Fibroblast of lung (primary cell): ENCODE measurements around the gene GMPR. TPM values are rescaled to one million over a fixed set of nuclear protein-coding genes. Genes with fewer than 3 reads are reported as not detected.
A peak's percentile ranks its signal among the peaks of the same experiment; 100 is the strongest.

Experiments used
- DNase-seq, 2 donors: peaks; one replicate each; pipeline versions ENCODE4 v3.0.0 to v3.0.0-alpha.2; 2010; ENCODE audit warnings: low read depth in 2 of 2
- H2AFZ ChIP-seq: 2 replicates; pipeline ENCODE4 v1.5.1; 2012; ENCODE audit warnings: low read length, control low read depth, inconsistent platforms
- H3K27ac ChIP-seq: 2 replicates; pipeline ENCODE4 v1.5.1; 2011; ENCODE audit warnings: low read length, control low read depth; ENCODE audit not compliant: insufficient read depth
- H3K27me3 ChIP-seq: 2 replicates; pipeline ENCODE4 v1.5.1; 2011; ENCODE audit warnings: mild to moderate bottlenecking, low read length; ENCODE audit not compliant: control insufficient read depth, insufficient read depth
- H3K36me3 ChIP-seq: 2 replicates; pipeline ENCODE4 v1.5.1; 2011; ENCODE audit warnings: low read length; ENCODE audit not compliant: control insufficient read depth, insufficient read depth
- H3K4me1 ChIP-seq: 2 replicates; pipeline ENCODE4 v1.5.1; 2011; ENCODE audit warnings: low read length; ENCODE audit not compliant: control insufficient read depth, insufficient read depth; ENCODE audit errors: extremely low read depth
- H3K4me2 ChIP-seq: 2 replicates; pipeline ENCODE4 v1.5.1; 2011; ENCODE audit warnings: low read length, control low read depth; ENCODE audit not compliant: insufficient read depth; ENCODE audit errors: extremely low read depth
- H3K4me3 ChIP-seq, 4 experiments: fragments of 200-600 bp in 1 of 4; sonication (generic) in 1 of 4; replicated peaks in 1 of 4; 2 replicates each; pipeline ENCODE4 v1.5.1; 2011 to 2016; ENCODE audit warnings: low read length in 4 of 4, low read depth in 3 of 4, mild to moderate bottlenecking in 3 of 4, control low read depth in 2 of 4, inconsistent platforms in 1 of 4, mixed read lengths in 1 of 4; ENCODE audit not compliant: insufficient read depth in 1 of 4; ENCODE audit errors: control extremely low read depth in 1 of 4
- H3K79me2 ChIP-seq: 2 replicates; pipeline ENCODE4 v1.5.1; 2012; ENCODE audit warnings: mild to moderate bottlenecking, low read length, inconsistent platforms; ENCODE audit not compliant: control insufficient read depth, insufficient read depth
- H3K9ac ChIP-seq: 2 replicates; pipeline ENCODE4 v1.5.1; 2011; ENCODE audit warnings: mild to moderate bottlenecking, low read length, control low read depth; ENCODE audit not compliant: insufficient read depth
- H3K9me3 ChIP-seq: 2 replicates; pipeline ENCODE4 v1.5.1; 2012; ENCODE audit warnings: low read depth, low read length; ENCODE audit not compliant: control insufficient read depth, insufficient read depth
- H4K20me1 ChIP-seq: 2 replicates; pipeline ENCODE4 v1.5.1; 2011; ENCODE audit warnings: low read length; ENCODE audit not compliant: control insufficient read depth, insufficient read depth; ENCODE audit errors: extremely low read depth
- EZH2 ChIP-seq: IDR thresholded peaks from 2 replicates; pipeline ENCODE4 v1.5.1; 2012; ENCODE audit warnings: low read length, control low read depth, mild to moderate bottlenecking; ENCODE audit errors: missing control alignments
- polyA plus RNA-seq, 2 donors: library from polyadenylated mRNA; depleted of rRNA in 1 of 2; stranded (reverse) in 1 of 2; unstranded in 1 of 2; fragments of >200 nt; gene quantifications; 2 replicates each; pipeline ENCODE4 v1.2.1, GENCODE V29; 2011 to 2012; ENCODE audit warnings: missing spikeins in 1 of 2
- total RNA-seq: library from RNA; depleted of rRNA; stranded (reverse); fragments of >200 nt; gene quantifications from 2 replicates; pipeline ENCODE4 v1.2.1, GENCODE V29; 2014
- TF ChIP-seq, protein P1 (sequence below), 2 donors: IDR thresholded peaks in 1 of 2; conservative IDR thresholded peaks in 1 of 2; 1 replicate in 1 of 2; 2 replicates in 1 of 2; pipeline ENCODE4 v1.5.1; 2011 to 2012; ENCODE audit warnings: low read length in 2 of 2, control low read depth in 1 of 2, inconsistent platforms in 1 of 2, low read depth in 1 of 2, mild to moderate bottlenecking in 1 of 2

Gene GMPR
- total and polyA plus RNA-seq, 2 donors (not counting 1 experiment from before 2014, with no cell fraction given) = 13.2 to 16.4 TPM

GRCh38 chr6:16285467-16286150 lies 47.2 kb downstream of the GMPR start:
- Histone ChIP-seq H3K4me1 (no peaks in the 10 kb centered on the region), H3K27me3 (no peaks in the 10 kb centered on the region), H4K20me1 (no peaks in the 10 kb centered on the region), H3K9me3 (no peaks in the 10 kb centered on the region), H3K9ac (no peak overlapping the region), H3K27ac (no peak overlapping the region), H2AFZ (no peak overlapping the region), H3K79me2 (no peaks in the 10 kb centered on the region), H3K36me3 (no peaks in the 10 kb centered on the region), H3K4me2 (no peak overlapping the region), H3K4me3 (no peak overlapping the region)
- TF ChIP-seq, protein P1, sequence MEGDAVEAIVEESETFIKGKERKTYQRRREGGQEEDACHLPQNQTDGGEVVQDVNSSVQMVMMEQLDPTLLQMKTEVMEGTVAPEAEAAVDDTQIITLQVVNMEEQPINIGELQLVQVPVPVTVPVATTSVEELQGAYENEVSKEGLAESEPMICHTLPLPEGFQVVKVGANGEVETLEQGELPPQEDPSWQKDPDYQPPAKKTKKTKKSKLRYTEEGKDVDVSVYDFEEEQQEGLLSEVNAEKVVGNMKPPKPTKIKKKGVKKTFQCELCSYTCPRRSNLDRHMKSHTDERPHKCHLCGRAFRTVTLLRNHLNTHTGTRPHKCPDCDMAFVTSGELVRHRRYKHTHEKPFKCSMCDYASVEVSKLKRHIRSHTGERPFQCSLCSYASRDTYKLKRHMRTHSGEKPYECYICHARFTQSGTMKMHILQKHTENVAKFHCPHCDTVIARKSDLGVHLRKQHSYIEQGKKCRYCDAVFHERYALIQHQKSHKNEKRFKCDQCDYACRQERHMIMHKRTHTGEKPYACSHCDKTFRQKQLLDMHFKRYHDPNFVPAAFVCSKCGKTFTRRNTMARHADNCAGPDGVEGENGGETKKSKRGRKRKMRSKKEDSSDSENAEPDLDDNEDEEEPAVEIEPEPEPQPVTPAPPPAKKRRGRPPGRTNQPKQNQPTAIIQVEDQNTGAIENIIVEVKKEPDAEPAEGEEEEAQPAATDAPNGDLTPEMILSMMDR (conservative IDR thresholded peaks at IDR 0.05 in 1 of 2, IDR thresholded peaks at IDR 0.05 in 1 of 2; ENCODE audit: low read depth in 1 of 2, low read length in 2 of 2) = no peak
- TF ChIP-seq EZH2 = no peak
- DNase-seq = no peak

- Histone ChIP-seq H2AFZ (no peak overlapping the region), H3K4me3 (no peak overlapping the region), H3K27ac (no peak overlapping the region), H3K9me3 (no peaks in the 10 kb centered on the region), H3K4me2 (no peak overlapping the region), H3K4me1 (no peaks in the 10 kb centered on the region), H3K9ac (no peak overlapping the region), H4K20me1 (no peaks in the 10 kb centered on the region), H3K79me2 (no peaks in the 10 kb centered on the region), H3K27me3 (no peaks in the 10 kb centered on the region), H3K36me3 (no peaks in the 10 kb centered on the region)
- peak; percentile 31 to 36 for DNase-seq
- TF ChIP-seq, protein P1 (conservative IDR thresholded peaks at IDR 0.05 in 1 of 2, IDR thresholded peaks at IDR 0.05 in 1 of 2; ENCODE audit: low read depth in 1 of 2, low read length in 2 of 2) = peak; percentile 60 to 91
- no peak for TF ChIP-seq EZH2
These were observed 47.8 kb downstream of the GMPR start for GRCh38 chr6:16286151-16286522.

DNA sequence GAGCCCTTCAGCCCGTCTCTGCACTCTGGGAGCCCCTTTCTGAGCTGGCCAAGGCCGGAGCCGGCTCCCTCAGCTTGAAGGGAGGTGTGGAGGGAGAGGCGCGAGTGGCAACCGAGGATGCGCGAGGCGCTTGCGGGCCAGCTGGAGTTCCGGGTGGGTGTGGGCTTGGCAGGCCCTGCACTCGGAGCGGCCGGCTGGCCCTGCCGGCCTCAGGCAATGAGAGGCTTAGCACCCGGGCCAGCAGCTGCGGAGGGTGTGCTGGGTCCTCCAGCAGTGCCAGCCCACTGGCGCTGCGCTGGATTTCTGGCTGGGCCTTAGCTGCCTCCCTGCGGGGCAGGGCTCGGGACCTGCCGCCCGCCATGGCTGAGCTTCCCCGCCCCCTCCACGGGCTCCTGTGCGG lies 49.8 kb downstream of the GMPR start:
- Histone ChIP-seq H3K9me3 (no peaks in the 10 kb centered on the region), H3K27me3 (no peaks in the 10 kb centered on the region), H3K4me2 (no peak overlapping the region), H4K20me1 (no peaks in the 10 kb centered on the region), H3K79me2 (no peaks in the 10 kb centered on the region), H3K27ac (no peak overlapping the region), H2AFZ (no peak overlapping the region), H3K4me3 (no peak overlapping the region), H3K36me3 (no peaks in the 10 kb centered on the region), H3K4me1 (no peaks in the 10 kb centered on the region), H3K9ac (no peak overlapping the region)
- no peak for TF ChIP-seq EZH2
- TF ChIP-seq, protein P1 (conservative IDR thresholded peaks at IDR 0.05 in 1 of 2, IDR thresholded peaks at IDR 0.05 in 1 of 2; ENCODE audit: low read depth in 1 of 2, low read length in 2 of 2) = no peak
- no peak for DNase-seq
